HG02981 (cell line): ENCODE measurements around the gene RAD9A.
"Not testable (repeated sequence)": the region's sequence is repeated elsewhere in the genome, so short reads cannot be mapped to it uniquely, and the experiment has no call there.

ENCODE experiments used
- ATAC-seq: cut with Tn5 transposase; IDR thresholded peaks from one replicate; pipeline ENCODE4 v1.9.1; 2021; ENCODE audit warnings: mild to moderate bottlenecking, moderate library complexity; ENCODE audit not compliant: unreplicated experiment

Gene RAD9A

GRCh38 chr11:67421430-67422031, 29.7 kb downstream of the RAD9A start:
- no peak for ATAC-seq

GRCh38 chr11:67422891-67423290, 31.1 kb downstream of the RAD9A start:
- ATAC-seq, result no peak

- no peak for ATAC-seq
Observed at GRCh38 chr11:67423466-67423865, 31.7 kb downstream of the RAD9A start.

- no peak for ATAC-seq
Observed at GRCh38 chr11:67423891-67424613, 32.3 kb downstream of the RAD9A start.

GRCh38 chr11:67427364-67427859, 35.6 kb downstream of the RAD9A start:
- ATAC-seq, result not testable (repeated sequence)

GRCh38 chr11:67428052-67429001, 36.5 kb downstream of the RAD9A start, which contains the start of gene RPS6KB2:
Gene RPS6KB2, plus strand, starts transcription at chr11:67428494. Its CDS starts 52 bp downstream, at chr11:67428546.
- ATAC-seq, result peak; percentile 81

GRCh38 chr11:67429038-67429668, 37.4 kb downstream of the RAD9A start:
- ATAC-seq, result no peak

- ATAC-seq, result no peak
Observed at GRCh38 chr11:67429722-67430121, 37.9 kb downstream of the RAD9A start.

GRCh38 chr11:67431346-67432249, 39.8 kb downstream of the RAD9A start:
- no peak for ATAC-seq

GRCh38 chr11:67432655-67433349, 41.0 kb downstream of the RAD9A start:
- no peak for ATAC-seq

- no peak for ATAC-seq
Observed at GRCh38 chr11:67433536-67434394, 42.0 kb downstream of the RAD9A start.

GRCh38 chr11:67434395-67434881, 42.7 kb downstream of the RAD9A start:
- no peak for ATAC-seq

- no peak for ATAC-seq
Observed at GRCh38 chr11:67435031-67435726, 43.4 kb downstream of the RAD9A start.

GRCh38 chr11:67435727-67436458, 44.1 kb downstream of the RAD9A start:
- no peak for ATAC-seq

- ATAC-seq, result peak; percentile 57
Observed at GRCh38 chr11:67436459-67437081, 44.8 kb downstream of the RAD9A start.

GRCh38 chr11:67437082-67437808, 45.5 kb downstream of the RAD9A start, which contains the start of gene PTPRCAP:
Gene PTPRCAP, minus strand, starts transcription at chr11:67437682. Its CDS starts 63 bp downstream, at chr11:67437619.
- ATAC-seq, result no peak
